Activated T-cell treated with anti-CD3 and anti-CD28 coated beads, Interleukin-2, amount 50 U/mL, for 48 hours (primary cell): ENCODE measurements around the gene DLX1.
"Not testable (repeated sequence)": the region's sequence is repeated elsewhere in the genome, so short reads cannot be mapped to it uniquely, and the experiment has no call there.

ENCODE experiments used
- DNase-seq, 2 experiments: peaks; one replicate each; pipeline ENCODE4 v3.0.0-alpha.2; 2020

The DLX1 gene

DNA sequence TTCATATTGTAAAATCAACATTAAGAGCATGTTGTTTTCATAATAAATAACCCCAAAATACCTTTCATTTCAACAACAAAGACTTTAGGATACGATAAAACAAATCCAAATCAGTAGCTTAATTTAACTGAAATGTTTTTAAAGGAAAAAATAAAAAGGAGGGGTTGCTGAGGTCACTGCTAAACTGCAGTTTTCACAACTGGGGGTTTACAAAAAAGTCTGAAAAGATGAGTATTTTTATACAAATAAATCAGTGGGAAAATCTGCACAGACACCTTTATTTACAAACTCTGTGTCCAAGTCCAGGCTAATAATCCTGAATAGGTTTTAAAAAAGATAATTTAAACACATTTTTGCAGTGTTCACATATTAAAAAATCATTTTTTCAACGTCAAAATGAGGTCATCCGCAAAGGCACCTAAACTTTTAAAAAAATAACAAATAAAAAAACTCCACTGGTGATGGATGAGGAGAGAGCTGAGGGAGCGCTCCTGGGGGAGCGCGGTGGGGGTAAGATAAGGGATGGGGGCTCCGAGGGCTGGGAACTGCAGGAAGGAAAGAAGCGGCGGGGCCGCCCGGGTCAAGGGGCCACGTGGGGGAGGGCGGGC lies 14.3 kb downstream of the DLX1 start:
- no peak for DNase-seq

- DNase-seq, result peak; percentile 37 to 47
Observed at GRCh38 chr2:172100080-172100934, 15.0 kb downstream of the DLX1 start.

GRCh38 chr2:172100935-172101820 lies 15.9 kb downstream of the DLX1 start:
- DNase-seq, result peak; percentile 53 to 54

DNA sequence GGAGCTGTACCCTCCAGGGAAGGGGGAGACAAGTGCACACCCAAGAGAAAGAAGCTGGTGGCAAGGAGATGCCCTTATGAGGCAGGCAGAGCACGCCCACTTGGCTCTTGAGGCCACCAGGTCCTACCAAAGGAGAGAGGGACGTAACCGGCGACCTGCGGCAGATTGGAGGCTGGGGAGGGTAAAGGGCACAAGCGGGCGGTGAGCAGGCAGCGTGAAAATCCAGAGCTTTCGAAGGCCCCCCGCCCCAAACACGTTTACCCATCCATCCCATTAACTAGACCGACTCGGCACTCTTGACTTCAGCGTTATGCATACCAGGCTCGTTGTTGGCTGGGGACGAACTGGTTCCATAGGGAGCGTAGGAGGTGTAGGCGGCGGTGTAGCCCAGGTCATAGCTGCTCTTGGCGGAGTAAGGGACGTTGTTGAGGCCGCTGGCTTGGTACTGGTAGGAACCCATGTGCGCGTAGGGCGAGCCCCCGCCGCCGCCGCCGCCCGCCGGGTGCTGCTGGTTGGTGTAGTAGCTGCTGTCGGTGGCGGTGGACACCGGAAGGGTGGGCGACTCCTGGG lies 16.6 kb downstream of the DLX1 start:
- peak in 1 of 2 experiments; percentile 50 for DNase-seq

DNA sequence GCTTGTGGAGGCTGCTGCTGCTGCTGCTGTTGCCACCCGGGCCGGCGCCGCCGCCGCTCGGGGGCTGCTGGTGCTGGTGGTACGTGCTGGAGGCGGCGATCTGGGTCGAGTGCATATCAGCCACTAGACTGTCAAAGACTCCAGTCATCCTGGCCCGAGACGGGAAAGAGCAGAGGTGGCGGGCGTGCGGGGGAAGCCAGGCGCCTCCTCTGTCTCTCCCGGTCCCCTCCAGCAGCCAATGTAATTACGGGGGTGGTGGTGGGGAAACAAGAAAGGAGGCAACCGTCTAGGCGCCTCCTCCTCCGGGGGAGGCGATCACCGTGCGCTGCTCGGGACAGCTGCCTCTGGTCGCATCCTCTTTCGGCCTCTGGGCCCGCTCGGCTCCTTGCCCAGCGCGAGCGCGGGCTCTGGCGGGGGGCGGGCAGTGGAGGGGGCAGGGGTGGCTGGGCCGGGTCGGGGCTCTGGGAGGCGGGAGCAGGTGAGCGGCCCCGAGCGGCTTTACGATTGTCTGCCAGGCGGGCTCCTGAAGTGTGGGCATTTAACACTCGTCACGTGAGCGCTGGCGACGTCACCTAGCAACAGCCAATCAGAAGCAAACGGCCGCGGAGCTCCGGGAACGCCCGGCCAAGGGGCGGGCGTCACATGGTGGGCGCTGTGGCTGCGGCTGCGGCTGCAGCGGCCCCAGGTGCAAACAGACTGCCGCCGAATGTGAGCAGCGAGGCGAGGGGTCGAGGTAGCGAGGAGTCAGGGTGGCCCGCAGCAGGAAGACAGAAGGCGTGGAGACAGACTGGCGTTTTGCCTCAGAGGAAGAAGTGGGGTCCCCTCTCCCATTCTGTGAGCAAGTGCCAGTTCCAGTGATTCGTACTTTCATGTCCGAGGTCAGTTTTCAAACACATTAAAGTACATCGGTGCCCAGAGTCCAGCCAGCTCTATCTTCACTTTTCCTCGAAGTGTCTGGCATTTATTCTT lies 17.4 kb downstream of the DLX1 start, which contains the start of gene DLX2:
TSS of gene DLX2 (minus strand) at position 510 of the 969 bp plus-strand sequence. CDS start at position 148, 362 bp downstream.
- peak; percentile 84 to 85 for DNase-seq

DNA sequence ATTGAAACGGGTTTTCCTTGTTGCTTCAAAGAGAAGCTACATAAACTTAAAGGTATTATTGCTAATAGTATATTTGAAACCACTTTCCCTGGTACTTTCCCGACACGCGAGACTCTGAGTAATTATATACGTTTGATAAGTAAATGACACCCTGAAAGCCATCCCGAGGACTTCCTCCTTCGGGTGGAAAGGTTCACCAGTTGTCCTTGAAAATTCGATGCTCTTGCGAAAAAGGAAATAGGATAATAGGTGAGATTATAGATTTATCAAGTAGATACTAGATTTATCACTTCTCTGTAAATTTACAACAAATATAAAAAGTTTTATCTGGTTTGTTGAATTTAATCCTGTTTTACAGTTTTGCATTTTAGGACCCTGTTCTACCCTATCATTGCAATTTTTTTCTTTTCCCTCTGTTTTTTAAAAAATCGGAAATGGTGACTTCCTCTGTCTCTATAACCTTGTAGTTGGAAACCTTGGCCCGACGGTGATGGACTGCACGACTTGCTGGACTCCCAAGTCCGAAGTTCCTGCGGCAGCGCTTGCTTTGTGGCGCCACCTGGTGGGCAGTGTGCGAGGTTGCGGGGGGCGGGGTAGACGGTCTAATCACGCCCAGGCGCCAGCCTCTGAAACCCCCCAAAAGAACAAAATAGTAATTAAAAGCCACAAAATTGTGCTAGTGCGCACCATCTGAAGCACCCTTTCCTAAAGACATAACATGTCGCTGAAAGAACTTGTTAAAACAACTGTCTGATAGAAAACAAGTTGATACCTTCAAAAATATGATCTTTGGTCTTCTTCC lies 18.4 kb downstream of the DLX1 start:
- DNase-seq, result peak; percentile 89 to 91

DNA sequence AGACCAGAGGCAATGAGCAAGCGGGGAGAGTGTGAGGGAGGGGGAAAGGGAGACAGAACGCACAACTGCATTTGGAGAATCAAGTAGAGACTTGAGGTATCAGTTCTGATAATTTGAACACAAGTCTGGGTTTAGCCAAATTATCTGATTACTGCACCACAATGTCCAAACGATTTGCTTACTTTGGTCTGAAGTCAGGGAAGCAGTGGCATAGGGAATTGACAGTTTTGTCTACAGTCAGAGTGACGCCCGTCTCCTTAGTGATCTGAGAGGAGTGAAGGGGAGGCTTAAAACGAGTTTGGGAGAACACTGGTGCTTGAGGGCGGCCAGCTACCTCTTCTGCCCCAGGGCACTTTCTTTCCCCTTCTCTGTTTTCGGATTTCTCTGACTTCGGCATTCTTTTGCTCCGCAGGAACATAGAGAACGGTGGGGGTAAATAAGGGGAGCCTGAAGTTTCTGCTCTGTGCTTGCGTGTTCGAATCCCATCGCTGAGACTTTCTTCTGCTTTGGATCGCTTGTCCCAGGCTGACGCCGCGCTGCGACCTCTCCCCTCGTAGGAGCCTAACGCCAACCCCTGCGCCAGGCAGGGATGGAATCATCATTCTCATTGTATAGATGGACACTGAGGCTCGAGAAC lies 20.3 kb downstream of the DLX1 start:
- peak in 1 of 2 experiments; percentile 22 for DNase-seq

GRCh38 chr2:172106108-172106961 lies 21.0 kb downstream of the DLX1 start:
- DNase-seq, result peak; percentile 61 to 71

GRCh38 chr2:172107690-172108586 lies 22.6 kb downstream of the DLX1 start:
- peak; percentile 28 to 34 for DNase-seq

DNA sequence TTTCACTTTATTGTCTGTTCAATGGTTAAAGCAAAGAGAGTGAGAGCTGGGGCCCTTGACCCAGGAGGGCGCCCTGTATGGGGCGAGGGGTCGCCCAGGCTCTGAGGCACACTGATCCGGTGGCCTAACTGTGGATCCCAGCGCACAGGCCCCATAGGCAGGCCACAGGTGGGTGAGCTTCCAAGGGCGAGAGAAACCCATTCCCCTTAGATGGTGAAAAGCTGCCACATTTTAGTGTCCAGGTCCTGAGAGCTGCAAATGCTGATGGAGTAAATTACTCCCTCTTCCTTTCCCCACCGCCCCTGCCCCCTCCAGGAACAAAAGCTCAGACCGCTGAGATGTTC lies 23.3 kb downstream of the DLX1 start:
- peak in 1 of 2 experiments; percentile 24 for DNase-seq

GRCh38 chr2:172109256-172109987 lies 24.1 kb downstream of the DLX1 start:
- DNase-seq, result no peak

- peak in 1 of 2 experiments; percentile 22 for DNase-seq
Observed at GRCh38 chr2:172109988-172110811, 24.9 kb downstream of the DLX1 start.

- DNase-seq, result no peak
Observed at GRCh38 chr2:172113617-172114016, 28.3 kb downstream of the DLX1 start.

GRCh38 chr2:172114176-172114575 lies 28.9 kb downstream of the DLX1 start:
- DNase-seq, result not testable (repeated sequence)

GRCh38 chr2:172114579-172114978 lies 29.3 kb downstream of the DLX1 start:
- DNase-seq, result no peak

GRCh38 chr2:172116107-172116506 lies 30.8 kb downstream of the DLX1 start:
- DNase-seq, result no peak
